NCI-H2196 (cell line): ENCODE results near the gene ESYT3.
"Not testable (repeated sequence)": the region's sequence is repeated elsewhere in the genome, so short reads cannot be mapped to it uniquely, and the experiment has no call there.

ENCODE experiments used
- DNase-seq: peaks from one replicate; lab custom pipeline; 2025; ENCODE audit not compliant: unreplicated experiment; lab: John Stamatoyannopoulos, UW

The ESYT3 gene

DNA sequence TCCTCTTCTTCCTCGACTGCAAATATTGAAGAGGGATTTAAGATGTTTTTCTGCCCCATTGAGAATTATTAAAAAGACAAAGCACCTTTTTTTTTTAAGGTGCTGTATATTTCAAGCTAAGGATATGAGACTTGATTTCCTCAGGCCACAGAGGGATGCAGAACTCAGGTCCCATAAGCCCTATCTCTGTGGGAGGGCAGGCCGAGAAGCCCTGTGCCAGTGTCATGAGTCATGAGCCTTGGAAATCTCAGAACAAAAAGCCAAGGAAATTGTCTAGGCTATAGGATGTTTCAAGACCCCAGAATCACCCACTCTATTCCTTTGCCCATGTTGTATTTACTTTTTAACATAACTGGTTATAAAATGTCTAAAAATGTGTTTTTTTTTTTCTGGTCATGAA, 7.3 kb downstream of the ESYT3 start:
- DNase-seq: no peak

DNA sequence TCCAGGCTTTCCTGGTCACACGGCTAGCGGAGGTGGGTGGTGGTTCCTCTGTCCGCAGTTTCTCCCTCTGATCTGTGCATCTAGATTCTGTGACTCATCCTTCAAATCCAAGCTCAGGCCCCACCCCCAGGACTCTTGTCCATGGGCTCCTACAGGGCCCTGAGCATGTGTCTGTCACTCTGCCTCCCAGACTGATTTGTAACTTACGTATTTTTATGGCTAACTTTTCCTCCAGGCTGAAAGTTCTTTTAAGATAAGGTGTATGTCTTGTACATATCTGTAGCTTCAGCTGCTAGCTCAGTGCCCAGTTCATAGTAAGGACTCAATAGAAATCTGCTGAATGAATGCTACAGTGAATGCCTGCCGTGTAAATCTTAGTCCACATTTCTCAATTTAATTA, 8.0 kb downstream of the ESYT3 start:
- DNase-seq: no peak

DNA sequence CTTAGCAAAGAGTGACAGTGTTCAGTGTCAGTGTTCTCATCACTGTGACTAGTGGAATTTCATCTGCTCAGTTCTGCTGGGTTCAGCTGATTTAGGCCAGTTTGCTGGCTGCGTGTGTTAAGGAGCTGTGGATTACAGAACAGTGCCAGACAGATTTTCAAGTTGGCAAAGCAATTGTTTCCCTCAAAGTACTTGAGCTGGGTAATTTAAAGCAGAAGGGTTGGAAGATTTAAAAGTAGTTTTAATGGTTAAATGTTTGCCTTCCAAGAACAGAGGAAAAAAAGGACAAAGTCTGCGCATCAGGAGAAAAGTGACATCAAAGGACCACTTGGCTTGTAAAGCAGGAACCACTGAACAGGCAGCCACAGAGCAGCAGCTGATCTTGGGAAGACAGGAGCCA, 8.7 kb downstream of the ESYT3 start:
- DNase-seq: no peak

DNA sequence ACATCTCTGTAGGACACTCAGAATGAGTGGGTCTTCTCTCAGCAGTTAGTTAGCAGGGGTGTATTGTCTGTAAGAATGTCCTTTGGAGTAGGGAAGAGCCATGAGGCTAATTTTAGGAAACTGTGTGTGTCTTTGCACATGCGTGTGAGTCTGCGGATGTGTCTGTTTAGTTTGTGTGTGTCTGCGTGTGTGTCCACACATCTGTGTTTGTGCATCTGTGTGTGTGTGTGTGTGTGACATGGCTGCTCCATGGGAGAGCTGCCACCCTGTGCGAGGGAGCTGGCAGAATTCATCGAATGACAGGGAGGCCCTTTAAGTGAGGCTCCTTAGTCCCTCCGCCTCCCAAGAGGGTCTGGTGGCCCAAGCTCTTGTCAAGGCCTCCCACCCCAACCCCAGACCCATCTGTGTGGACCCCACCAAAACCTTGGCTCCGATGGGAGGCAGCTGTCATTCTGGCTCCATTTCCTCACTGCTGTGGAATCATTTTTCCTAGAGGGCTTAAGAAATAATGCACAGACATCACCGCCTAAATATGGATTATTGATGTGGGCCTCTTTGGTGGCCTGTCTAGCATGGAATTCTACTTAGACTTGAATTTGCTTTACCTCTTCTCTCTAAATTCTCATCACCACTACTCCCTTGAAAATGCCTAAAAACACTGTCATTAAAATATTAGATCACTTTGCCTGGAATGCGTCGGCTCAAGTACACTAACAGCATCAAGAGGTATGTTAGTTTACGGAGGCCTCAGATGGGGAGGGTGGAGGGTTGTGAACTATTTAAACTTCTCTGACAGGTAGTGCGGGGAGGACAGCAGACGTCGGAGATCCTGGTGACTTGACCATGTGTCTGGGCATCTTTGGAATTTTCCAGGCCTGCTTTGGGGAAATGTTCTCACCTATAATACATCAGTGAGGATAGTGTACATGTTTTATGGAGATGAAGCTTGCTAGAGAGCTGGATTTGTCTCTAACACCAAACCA, 9.4 kb downstream of the ESYT3 start:
- no peak for DNase-seq

DNA sequence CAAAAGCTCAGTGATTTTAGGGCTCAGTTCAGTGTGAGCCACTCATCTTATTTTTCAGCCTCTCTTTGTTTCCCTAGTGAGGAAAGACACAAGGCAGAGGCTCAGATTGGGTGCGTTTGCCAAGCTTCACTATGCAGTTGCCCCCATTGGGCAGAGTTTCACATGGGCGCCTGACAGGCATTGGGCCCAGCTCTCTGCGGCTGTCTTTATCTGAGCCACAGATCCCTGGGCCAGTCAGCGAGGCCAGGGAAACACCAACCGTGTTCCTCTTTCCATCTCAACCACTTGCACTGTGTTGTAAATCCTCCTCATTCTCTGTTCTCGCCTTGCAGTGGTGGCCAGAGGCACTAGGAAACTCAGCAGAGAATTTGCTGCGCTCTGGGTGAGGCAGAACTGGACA, 10.8 kb downstream of the ESYT3 start:
- no peak for DNase-seq

DNA sequence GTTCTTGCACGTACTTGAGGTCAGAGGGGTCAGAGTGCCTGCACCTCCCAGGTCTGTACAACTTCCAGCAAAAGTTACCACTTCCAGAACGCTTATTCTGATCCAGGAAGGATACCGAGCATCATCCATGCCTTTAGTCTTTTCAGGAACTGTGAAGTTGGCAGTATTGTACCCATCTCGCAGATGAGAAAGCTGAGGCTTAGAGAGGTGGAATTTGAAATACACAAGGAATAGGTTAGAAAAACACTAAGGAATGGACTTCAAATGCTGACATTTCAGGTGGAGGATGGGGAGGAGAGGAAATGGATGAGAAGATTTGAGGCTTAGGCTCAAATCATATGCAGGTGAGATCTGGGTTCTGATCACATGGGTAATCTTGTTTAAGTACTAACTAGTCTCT, 11.2 kb downstream of the ESYT3 start:
- no peak for DNase-seq

DNA sequence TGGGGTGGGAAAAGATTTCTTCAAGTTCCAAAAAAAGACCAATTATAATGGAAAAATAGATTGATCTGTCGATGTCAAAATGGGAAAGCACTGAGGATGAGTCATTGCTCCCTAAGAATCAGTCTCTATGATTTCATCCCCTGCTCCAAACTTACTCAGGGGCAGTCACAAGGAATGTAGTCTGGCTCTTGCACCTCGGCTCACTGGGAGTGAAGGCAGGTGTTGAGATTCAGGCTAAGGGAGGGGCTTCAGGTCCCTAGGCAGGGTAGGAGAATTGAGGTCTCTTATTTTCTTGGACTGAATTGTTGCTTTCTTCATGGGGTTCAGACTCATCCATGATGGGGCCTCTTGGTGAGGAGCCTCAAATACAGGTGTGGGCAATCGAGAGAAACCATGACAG, 14.2 kb downstream of the ESYT3 start:
- no peak for DNase-seq

DNA sequence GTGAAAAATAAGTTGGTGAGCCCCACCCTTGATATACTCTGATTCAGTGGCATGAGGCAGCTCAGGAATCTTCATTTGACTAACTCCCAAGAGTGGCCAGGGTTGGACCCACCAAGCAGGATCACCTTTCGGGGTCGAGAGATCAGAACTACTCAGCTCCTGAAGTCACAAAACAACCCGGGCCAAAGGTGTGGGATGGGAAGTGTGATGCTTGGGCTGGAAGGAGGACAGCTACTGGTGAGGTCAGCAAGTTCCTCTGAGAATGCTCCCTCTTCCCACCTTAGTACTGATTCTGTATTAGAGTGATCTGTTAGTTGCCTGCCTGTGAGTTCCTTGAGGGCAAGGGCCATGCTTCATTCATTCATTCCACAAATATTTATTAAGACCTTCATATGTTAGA, 15.1 kb downstream of the ESYT3 start:
- no peak for DNase-seq

DNA sequence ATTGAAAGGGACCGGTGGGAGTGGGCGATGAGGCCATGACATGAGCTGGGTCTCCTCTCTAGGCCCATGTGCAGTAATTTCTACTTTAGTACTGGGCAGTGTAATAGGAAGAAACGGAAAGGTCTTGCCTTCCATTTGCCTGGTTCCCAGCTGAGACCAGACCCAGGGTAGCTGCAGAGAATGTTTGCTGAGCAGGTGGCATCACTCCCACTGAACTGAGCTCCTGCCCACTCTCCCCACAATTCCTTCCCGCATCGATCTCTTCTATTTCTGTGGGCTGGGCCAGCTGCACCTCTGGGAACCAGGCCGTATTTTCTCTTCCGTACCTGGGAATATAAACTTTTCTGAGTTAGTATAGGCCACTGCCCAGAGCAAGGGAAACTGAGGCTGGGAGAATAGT, 15.8 kb downstream of the ESYT3 start:
- DNase-seq: no peak

DNA sequence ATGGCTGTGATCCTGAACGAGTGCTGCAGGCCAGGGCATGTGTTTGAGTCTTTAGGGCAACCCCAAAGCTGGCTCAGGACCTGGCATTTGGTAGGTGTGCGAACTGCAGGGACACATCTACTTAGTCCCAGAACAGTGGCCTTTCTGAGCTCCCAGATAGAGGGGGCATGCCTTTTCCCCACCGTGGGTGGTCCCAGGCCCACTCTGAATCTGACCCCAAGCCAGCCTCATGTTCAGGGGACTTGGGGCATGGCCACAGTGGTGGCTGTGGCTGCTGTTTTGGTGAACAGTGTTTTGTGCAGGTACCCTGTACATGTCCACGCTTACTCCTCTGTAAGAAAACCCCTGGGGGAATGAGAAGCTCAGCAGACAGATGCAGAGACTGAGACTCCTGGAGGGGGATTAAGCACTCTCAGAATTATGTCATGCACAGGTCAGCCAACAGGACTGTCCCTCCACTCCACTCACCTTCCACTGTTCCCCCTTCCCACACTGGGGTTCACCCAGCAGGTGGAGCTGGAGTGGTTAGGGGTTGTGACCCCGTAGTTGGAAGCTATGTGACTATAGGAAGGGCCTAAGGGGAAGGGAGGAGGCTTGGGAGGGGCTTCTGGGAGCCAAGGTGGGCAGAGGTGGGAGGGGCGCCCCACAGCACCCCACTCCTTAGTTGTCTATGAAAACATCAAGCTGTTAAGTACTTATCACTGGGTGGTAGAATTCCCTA, 16.4 kb downstream of the ESYT3 start:
- no peak for DNase-seq

DNA sequence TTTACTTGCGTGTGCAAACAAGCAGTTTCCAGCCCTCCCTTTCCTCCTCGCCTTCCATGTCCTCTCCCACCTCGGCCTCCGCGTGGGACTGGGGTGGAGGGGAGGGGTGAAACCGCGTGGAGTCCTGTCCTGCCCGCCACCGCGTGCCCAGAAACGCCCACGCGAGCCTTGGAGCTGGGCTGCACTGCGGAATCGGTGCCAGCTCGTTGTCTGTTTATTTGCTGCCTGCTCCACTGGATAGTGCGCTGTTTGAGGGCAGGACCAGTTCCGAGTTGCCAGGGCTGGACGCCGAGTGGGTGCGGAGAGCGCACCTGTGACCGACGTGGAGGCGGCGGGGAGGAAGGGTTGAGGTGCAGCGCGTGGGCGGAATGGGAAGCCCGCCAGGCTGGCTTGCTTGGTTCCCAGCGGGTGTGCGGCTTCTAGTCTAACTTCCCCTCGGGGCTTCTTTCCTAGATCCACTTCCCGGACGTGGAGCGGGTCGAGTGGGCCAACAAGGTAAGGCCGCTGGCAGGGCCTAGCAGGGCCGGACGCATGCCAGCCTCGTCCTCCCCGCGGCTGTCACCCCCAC, 17.3 kb downstream of the ESYT3 start:
- DNase-seq: no peak

DNA sequence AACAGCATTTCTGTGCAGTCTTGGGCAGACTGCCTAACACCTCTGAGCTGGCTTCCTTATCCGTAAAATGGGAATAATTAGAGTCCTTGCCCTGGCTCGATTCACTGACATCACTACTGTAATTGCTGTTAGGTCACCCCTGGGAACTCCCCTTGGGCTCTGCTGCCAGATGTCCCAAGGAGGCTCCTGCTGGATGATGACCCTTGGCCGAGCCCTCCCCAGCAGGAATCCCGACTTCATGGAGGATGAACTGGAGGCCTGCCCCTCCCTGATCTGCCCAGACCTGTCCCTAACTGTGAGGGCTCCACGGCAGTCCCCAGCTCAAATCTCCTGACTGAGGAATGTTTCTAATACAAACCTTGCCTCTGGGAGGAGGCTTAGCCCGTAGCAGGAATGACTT, 18.0 kb downstream of the ESYT3 start:
- DNase-seq: no peak

DNA sequence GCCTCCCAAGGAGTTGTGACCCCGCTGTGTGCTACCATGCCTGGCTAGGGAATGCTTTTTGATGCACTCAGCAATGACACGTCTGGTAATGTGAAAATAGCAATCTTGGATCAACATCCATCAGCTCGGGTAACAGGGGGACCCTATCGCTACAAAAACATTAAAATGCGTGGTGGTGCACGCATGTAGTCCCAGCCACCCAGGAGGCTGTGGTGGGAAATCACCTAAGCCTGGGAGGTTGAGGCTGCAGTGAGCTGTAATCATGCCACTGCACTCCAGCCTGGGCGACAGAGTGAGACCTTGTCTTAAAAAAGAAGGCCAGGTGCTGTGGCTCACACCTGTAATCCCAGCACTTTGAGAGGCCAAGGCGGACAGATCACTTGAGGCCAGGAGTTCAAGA, 19.5 kb downstream of the ESYT3 start:
- not testable (repeated sequence) for DNase-seq

DNA sequence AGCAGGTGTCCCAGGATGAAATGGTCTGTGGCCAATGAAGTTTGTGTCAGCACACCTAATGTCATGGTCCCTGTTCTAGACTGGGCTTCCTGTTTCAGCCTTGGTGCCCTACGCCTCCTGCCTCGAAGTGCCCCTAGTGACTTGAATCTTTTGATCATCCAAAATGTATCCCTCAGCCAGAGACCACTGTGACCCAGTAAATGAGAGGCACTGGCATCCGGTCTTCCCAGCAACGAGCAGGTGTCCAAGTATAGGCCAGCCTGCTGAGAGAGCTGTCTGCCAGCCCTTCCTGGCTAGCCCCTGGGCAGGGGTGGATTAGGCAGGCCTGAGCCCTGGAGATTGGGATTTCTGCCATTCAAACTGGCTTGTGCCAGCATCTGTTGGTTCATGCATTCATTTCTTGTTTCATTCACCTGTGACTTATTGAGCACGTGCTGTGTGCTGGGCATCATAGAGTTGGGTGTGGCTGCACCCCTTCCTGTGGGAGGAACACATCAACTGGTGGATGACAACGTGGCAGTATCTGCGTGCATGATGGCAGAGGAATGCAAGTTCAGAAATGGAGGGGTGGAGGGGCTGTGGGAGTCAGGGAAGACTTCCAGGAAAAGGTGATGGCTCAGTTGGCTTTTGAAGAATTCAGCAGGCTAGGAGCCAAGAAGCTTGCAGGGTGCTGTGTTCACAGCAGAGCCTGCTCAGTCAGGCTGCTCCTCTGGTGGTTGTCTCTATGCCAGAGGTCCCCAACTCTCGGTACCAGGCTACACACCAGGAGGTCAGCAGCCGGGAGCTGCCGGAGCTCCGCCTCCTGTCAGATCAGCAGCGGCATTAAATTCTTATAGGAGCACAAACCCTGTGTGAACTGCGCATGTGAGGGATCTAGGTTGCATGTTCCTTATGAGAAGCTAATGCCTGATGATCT, 21.6 kb downstream of the ESYT3 start:
- DNase-seq: no peak

DNA sequence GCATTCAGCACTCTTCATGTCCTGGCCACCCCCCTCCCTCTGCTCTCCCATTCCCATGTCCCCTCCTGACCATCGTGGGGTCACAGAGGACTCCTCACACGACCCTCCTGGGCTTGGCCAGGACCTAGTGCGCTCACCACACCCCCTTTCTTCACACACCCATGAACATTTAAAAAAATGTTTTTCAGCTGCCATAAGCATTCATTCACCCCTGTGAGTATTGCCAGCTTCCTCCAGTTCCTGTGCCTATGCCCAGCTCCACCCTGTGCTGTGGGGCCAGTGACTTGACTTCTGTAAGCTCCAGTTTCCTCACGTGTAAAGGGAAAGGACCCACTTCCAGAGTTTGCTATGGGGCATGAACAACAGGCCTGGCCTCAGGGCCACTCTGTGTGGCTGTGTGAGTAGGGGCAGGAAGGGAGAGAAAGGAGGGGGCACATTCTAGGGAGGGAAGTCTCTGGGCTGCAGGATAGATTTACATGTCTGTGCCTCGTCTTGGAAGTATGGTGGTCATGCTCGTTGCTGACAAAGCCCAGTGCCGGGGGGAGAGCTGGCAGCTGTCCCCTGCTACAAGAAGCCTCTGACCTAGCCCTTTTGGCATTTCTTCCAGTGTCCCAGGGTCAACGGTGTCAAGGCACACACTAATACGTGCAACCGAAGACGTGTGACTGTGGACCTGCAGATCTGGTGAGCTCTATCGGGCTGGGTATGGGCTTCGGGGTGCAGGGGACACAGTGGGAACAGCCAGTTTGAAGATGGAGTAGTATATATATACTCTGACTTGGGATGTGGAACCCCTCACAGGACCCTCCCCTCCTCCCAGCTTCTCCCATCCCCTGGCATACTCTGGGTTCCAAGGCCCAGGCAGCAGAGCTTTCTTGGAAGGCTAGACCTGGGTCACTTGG, 22.8 kb downstream of the ESYT3 start:
- DNase-seq: no peak

DNA sequence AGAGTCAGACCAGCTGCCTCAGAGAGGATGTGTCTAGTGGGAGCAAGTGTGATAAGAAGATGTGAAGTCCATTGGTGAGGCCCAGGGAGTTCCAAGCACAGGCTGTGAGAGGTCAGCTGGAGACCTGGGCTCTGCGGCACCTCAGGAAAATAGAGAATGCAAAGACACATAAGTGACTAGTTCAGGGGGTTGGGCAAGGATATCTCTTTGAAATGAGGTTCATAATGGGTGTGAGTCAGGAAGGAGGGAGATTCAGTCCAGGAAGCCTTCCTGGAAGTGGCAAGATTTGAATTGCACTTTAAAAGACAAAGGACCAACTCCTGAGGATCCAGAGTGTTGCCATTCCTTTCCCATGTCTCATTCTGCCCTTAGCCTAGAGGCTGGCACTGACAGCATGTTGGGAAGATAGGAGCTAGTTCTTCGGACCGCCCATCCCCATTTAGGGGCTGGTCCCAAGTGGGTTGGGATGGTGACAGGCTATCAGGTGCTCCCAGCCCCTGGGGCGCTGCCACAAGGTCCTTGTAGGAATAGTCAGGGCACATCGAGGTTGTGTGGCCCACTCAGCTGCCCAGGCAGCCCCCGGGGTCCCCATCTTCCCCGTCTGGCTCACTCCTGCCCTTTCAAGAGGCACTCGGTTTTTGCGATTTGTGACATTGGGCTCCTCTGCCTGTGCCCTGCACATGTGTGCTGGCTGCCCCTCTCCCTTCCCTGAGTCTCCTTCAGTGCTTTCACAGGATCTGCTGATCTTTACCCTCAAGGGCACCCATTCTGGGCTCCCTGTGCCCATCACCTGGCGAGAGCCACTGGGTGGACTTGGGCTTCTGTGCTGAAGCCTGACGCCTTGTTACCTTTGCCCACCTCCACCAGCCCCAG, 23.7 kb downstream of the ESYT3 start:
- no peak for DNase-seq

DNA sequence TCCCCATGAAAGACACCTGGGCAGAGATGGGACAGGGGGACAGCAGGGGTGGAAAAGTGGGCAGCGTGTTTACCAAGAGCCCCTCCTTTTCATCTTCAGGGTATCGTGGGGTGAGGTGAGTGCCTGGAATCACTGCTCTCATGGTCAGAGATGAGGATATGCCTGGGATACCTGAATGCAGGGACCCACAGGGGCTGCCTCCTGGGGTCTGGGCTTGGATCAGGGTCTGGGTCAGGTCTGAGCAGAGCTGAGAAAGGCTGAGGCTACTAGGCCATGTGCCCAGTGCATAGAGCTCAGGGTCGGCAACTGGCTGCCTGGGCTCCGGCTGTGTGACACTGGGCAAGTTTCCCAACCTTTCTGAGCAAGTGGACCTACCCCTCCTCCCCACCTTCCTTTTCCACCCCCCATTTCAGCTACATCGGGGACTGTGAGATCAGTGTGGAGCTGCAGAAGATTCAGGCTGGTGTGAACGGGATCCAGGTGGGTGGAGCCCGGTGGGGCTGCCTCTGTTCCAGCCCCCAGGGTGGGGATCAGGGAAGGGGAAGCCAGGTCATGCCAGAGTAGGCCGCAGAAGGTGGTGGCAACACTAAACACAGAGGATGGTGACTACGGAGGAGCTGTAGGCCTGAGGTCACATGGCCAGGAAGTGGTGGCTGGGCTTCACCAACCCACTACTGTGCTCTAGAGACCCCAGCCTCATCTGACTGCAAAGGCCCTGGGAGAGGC, 24.5 kb downstream of the ESYT3 start:
- no peak for DNase-seq
